GM19395 (cell line): ENCODE measurements around the gene SLC22A31.
"Not testable (repeated sequence)": the region's sequence is repeated elsewhere in the genome, so short reads cannot be mapped to it uniquely, and the experiment has no call there.

Experiments used
- ATAC-seq: cut with Tn5 transposase; IDR thresholded peaks from one replicate; pipeline ENCODE4 v1.9.1; 2021; ENCODE audit warnings: mild to moderate bottlenecking, moderate library complexity; ENCODE audit not compliant: unreplicated experiment

SLC22A31 gene

DNA sequence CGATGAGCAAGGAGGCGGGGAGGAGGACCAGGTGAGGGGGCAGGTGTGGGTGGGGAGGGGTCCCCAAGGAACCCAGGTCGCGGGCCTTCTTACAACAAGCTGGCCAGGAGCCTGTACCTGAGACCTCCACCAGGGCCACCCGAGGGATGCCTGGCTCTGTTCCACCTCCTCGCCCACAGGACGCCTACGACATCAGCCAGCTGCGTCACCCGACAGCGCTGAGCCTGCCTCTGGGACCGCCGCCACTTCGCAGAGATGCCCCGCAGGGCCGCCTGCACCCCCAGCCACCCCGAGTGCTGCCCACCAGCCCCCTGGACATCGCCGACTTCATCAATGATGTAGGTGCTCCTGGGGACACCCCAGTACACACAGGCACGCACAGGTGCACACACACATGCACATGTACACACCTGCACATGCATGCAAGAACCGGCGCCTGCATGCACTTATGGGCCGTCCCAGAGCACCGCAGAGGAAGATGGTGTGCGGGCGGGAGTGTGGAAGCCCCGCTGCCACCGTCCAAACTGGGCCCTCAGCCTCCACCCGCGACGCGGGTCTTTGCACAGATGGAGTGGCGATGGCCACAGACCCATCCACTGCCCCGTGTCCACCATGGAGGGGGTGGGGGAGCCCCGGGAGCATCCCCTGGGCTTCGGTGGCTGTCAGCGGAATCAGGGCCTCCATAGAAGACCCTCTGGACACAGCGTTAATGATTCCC, 6.6 kb downstream of the SLC22A31 start:
- no peak for ATAC-seq

DNA sequence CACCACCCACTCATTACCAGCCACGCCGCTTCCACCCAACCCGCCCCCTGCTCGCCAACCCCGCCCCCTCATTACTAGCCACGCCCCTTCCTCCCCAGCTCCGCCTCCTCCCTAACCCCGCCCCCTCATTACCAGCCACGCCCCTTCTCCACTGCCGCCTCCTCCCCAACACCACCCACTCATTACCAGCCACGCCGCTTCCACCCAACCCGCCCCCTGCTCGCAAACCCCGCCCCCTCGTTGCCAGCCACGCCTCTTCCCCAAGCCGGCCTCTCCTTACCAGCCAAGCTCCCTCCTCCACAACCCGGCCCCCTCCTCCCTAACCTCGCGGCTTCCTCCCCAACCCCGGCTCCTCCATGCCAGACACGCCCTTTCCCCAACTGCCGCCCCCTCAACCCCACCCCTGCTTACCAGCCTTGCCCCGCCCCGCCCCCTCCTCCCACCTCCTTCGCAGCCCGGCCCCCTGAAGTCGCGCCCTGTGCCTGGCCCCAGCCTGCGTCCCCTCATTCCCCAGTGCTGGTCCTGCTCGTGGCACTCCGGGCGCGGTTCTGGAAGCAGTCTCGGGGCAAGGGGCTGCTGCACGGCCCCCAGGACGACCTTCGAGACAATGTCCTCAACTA, 7.3 kb downstream of the SLC22A31 start:
- ATAC-seq, result no peak

DNA sequence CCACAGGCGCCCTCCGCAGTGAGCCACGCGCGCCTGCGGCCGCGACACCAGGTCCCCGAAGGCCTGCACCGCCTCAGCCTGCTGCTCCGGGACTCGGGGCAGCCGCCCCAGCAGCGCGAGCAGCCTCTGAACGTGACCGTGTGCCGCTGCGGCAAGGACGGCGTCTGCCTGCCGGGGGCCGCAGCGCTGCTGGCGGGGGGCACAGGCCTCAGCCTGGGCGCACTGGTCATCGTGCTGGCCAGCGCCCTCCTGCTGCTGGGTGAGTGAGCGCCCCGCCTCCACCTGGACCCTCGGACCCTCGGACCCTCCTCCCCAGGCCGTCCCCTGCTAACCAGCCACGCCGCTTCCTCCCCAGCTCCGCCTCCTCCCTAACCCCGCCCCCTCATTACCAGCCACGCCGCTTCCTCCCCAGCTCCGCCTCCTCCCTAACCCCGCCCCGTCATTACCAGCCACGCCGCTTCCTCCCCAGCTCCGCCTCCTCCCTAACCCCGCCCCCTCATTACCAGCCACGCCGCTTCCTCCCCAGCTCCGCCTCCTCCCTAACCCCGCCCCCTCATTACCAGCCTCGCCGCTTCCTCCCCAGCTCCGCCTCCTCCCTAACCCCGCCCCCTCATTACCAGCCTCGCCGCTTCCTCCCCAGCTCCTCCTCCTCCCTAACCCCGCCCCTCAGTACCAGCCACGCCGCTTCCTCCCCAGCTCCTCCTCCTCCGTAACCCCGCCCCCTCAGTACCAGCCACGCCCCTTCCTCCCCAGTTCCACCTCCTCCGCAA, 8.0 kb downstream of the SLC22A31 start:
- not testable (repeated sequence) for ATAC-seq

DNA sequence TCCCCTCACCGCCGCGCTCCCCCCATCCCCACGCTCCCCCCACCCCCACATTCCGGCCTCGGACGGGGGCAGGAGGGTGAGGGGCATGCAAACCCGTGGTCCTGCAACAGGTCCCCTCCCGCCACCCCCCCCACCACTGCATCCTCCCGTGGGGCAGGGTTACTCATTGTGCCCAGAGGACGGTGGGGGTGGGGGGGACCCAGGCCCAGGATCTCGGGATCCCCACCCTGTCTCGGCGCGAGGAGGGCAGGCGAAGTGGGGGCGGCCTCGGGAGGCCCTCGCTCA, 8.5 kb downstream of the SLC22A31 start:
- ATAC-seq, result no peak

DNA sequence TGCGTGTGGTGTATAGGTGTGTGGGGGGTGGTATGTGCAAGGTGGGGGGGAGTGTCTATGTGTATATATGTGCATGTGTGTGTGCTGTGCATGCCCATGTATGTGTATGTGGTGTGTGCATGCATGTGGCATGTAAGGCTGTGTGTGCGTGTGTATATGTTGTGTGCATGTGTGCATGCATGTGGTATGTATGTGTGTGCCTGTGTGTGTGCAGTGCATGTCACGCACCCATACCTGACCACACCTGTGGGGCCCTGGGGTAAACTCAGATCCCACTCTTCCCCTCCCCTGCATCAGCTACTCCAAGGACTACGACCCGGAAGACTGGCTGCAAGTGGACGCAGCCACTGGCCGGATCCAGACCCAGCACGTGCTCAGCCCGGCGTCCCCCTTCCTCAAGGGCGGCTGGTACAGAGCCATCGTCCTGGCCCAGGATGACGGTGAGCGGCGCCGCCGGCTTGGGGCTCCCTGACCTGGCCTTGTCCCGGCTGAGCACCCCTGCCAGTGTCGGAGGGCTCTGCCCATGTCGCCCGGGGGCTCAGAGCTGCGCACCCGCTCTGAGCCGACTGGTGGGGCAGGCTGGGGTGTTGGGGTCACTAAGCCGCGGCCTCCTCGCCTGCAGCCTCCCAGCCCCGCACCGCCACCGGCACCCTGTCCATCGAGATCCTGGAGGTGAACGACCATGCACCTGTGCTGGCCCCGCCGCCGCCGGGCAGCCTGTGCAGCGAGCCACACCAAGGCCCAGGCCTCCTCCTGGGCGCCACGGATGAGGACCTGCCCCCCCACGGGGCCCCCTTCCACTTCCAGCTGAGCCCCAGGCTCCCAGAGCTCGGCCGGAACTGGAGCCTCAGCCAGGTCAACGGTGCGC, 9.1 kb downstream of the SLC22A31 start:
- no peak for ATAC-seq

DNA sequence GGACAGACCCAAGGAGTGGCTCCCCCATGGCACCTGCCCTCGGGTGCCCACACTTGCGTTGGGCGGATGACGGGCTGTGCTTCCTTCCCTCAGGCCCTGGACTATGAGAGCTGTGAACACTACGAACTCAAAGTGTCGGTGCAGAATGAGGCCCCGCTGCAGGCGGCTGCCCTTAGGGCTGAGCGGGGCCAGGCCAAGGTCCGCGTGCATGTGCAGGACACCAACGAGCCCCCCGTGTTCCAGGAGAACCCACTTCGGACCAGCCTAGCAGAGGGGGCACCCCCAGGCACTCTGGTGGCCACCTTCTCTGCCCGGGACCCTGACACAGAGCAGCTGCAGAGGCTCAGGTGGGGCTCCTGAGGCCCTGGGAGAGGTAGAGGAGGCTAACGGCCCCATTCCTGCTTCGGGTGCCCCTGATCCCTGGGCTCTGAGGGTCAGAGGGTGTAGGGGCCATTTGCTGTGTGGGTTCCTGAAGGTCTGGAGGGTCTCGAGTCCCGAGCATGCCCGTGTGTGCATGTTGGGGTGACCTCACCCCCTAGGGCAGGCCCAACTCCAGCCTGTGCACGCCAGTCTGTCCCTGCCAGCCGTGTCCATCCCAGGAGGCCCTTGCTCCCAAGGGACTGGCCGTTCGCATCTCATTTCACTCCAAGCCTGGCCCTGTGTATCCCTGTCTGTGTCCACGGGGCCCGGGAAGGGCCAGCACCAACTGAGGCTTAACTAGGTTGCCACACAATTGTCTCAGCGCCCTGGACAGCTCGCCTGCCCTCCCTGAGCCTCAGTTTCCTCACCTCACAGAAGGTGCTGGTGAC, 10.0 kb downstream of the SLC22A31 start:
- ATAC-seq, result no peak

DNA sequence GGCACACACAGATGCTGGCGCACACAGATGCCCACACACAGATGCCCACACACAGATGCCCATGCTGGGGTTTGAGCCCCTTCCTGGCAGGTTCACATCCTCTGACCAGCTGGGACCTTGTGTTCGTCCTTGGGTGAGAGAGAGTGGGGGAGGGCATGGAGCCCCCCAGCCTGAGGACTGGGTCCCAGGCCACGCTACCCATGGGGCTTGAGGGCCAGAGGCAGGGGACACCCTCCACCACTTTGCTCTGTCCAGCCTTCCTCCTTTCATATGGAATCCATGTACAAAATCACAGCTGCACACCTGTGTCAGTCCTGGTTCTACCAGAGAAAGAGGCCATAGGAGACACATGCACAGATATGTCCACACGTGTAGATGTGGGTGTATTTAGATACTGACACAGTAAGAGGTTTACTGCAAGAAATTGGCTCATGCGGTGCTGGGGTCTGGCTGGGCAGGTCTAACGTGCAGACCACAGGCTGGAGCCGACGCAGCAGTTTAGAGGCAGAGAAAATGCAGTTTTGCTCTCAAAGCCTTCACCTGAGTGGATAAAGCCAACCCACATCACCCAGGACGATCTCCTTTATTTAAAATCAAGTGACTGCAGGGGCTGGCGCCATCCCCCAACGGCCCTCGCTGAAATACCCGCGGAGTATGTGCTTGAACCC, 10.8 kb downstream of the SLC22A31 start:
- no peak for ATAC-seq

DNA sequence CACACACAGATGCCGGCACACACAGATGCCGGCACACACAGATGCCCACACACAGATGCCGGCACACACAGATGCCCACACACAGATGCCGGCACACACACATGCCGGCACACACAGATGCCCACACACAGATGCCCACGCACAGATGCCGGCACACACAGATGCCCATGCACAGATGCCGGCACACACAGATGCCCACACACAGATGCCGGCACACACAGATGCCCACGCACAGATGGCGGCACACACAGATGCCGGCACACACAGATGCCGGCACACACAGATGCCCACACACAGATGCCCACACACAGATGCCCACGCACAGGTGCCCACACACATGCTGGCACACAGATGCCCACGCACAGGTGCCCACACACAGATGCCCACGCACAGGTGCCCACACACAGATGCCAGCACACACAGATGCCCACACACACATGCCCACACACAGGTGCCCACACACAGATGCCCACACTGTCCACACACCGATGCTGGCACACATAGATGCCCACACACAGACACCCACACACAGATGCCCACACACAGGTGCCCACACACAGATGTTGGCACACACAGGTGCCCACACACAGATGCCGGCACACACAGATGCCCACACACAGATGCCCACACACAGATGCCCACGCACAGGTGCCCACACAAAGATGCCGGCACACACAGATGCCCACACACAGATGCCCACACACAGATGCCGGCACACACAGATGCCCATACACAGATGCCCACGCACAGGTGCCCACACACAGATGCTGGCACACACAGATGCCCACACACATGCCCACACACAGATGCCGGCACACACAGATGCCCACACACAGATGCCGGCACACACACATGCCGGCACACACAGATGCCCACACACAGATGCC, 11.6 kb downstream of the SLC22A31 start:
- not testable (repeated sequence) for ATAC-seq

DNA sequence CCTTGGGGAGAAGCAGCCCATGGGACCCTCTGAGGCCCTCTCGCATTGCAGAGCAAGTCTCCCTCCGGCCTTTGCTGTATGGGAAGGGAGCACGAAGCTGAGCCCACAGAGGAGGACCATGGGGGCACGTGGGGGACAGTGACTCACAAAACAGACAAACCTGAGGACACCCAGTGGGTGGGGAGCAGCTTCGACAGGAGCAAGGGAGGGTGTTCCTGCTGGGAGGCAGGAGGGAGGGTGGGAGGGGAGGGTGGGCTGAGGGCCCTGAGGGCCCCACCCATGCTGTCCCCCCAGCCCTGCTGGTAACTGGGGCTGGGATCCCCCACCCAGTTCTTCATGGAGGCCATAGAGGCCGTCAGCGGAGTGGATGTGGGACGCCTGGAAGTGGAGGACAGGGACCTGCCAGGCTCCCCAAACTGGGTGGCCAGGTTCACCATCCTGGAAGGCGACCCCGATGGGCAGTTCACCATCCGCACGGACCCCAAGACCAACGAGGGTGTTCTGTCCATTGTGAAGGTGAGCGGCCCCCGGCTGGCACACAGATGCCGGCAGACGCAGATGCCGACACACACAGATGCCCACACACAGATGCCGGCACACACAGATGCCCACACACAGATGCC, 12.5 kb downstream of the SLC22A31 start:
- ATAC-seq, result no peak

DNA sequence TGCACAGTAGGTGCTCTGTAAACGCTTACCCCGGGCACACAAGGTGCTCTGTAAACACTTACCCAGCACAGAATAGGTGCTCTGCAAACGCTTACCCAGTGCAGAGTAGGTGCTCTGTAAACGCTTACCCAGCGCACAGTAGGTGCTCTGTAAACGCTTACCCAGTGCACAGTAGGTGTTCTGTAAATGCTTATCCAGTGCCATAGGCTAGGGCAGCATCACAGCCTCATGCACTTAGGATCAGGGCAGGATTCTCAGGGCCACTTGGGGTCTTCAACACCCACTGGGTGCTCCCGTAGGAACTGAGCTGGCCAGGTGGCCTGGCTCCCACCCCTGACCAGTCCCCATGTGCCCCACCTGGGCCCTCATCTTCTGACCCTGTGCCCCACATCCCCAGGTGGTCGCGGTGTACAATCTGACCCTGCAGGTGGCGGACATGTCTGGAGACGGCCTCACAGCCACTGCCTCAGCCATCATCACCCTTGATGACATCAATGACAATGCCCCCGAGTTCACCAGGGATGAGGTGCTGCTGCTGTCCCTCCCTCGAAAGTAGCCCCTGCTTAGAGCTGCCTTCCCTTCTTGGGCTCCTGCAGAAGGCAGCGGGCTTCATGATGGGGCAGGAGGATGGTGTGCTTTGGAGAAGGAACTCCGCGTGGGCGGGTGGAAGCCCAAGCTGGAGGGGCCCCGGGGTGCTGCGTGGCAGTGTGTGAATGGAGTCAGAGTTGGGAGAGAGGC, 13.1 kb downstream of the SLC22A31 start:
- ATAC-seq, result no peak

DNA sequence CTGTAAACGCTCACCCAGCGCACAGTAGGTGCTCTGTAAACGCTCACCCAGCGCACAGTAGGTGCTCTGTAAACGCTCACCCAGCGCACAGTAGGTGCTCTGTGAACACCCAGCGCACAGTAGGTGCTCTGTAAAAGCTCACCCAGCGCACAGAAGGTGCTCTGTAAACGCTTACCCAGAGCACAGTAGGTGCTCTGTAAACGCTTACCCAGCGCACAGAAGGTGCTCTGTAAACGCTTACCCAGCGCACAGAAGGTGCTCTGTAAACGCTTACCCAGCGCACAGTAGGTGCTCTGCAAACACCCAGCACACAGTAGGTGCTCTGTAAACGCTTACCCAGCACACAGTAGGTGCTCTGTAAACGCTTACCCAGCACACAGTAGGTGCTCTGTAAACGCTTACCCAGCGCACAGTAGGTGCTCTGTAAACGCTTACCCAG, 13.7 kb downstream of the SLC22A31 start:
- not testable (repeated sequence) for ATAC-seq

DNA sequence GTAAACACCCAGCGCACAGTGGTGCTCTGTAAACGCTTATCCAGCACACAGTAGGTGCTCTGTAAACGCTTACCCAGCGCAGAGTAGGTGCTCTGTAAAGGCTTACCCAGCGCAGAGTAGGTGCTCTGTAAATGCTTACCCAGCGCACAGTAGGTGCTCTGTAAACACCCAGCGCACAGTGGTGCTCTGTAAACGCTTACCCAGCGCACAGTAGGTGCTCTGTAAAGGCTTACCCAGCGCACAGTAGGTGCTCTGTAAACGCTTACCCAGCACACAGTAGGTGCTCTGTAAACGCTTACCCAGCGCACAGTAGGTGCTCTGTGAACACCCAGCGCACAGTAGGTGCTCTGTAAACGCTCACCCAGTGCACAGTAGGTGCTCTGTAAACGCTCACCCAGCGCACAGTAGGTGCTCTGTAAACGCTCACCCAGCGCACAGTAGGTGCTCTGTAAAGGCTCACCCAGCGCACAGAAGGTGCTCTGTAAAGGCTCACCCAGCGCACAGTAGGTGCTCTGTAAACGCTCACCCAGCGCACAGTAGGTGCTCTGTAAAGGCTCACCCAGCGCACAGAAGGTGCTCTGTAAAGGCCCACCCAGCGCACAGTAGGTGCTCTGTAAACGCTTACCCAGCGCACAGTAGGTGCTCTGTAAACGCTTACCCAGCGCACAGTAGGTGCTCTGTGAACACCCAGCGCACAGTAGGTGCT, 14.3 kb downstream of the SLC22A31 start:
- ATAC-seq, result not testable (repeated sequence)

DNA sequence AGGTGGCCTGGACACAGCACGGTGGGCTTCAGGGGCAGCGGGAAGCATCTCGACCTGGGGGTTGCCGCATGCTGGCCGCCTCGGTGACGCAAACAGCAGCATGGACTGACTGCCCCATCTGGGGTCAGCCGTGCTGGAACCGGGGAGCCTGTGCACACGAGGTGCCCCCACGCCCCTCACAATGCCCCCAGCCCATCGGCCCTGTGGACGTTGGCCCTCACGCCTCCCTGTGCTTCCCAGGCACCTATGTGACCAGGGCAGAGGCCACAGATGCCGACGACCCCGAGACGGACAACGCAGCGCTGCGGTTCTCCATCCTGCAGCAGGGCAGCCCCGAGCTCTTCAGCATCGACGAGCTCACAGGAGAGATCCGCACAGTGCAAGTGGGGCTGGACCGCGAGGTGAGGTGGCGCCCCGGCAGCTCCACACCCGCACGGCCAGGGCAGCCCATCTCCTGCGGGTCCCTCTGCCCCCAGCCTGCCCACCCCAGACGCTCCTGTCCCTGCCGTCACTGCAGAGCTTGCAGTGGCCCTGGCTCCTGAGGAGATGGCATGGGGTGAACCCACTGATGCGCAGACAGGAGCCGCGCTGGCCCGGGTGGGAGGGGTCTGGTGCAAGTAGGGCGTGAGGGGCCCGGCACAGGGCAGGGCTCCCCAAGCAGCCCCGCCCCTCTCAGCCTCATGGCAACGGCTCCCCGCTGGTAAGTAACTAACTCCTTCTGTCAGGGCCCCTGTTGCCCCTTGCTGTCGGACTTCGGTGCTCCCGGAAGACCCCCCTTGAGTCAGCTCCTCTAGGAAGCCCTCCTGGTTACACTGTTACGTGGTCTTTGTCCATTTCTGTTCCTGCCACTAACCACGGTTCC, 15.2 kb downstream of the SLC22A31 start:
- no peak for ATAC-seq

DNA sequence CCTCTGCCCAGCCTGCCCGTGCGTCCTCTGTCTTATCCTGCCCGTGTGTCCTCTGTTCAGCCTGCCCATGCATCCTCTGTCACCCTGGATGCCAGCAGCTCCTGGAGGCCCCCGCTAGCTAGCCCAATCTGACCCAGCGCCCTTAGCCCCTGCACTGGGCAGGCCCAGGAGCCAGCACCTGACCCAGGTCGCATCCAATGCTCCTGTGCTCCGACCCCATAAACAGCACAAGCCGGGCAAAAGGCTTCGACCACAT, 15.7 kb downstream of the SLC22A31 start:
- ATAC-seq, result no peak

DNA sequence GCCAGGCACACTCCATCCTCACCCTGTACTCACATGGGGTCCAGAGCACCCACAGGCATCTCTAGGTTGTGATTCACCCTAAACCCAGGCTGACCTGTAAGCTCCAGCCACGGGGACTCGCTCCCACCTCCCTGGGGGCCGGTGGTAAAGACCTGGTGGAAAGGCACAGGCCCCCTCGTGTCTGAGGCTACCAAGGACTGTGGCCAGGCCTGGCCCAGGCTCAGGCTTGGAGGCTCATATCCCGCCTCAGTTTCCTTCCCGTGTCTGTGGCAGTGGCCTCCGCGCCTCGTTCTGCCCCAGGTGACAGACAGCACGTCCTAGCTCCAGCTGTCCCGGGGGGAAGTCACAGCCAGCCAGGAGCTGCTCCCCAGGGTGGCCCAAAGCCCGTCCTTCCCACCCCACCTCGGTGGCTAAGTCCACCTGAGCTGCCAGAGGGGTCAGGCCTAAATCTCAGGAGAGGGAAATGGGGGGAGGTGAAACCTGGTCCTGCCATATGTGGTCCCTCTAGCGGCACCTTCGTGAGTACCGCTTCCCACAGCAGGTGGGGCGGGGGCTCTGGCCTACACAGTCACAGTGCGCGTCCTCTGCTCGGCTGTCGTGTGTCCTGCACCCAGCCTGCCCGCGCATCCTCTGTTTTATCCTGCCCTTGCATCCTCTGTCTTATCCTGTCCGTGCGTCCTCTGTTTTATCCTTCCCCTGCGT, 16.2 kb downstream of the SLC22A31 start:
- no peak for ATAC-seq

DNA sequence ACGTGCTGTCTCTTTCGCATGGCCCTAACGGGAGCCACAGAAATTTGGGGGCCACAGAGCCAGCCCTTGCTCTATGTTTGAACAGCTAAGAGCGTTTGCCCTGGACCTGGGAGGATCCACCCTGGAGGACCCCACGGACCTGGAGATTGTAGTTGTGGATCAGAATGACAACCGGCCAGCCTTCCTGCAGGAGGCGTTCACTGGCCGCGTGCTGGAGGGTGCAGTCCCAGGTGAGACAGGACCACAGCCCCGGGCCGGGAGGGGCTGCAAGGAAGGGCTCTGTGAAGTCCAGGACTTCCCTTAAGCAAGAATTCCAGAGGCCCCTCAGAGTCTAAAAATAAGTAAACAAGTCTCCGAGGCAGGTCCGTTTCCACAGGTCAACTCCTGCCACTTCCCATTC, 16.9 kb downstream of the SLC22A31 start:
- no peak for ATAC-seq
